Fibroblast of lung (primary cell): ENCODE measurements around the gene GRIK5. TPM values are rescaled to one million over a fixed set of nuclear protein-coding genes. Genes with fewer than 3 reads are reported as not detected.
"Not testable (repeated sequence)": the region's sequence is repeated elsewhere in the genome, so short reads cannot be mapped to it uniquely, and the experiment has no call there.

ENCODE experiments used
- DNase-seq, 2 donors: peaks; one replicate each; pipeline versions ENCODE4 v3.0.0 to v3.0.0-alpha.2; 2010; ENCODE audit warnings: low read depth in 2 of 2
- H2AFZ ChIP-seq: 2 replicates; pipeline ENCODE4 v1.5.1; 2012; ENCODE audit warnings: low read length, control low read depth, inconsistent platforms
- H3K27ac ChIP-seq: 2 replicates; pipeline ENCODE4 v1.5.1; 2011; ENCODE audit warnings: low read length, control low read depth; ENCODE audit not compliant: insufficient read depth
- H3K27me3 ChIP-seq: 2 replicates; pipeline ENCODE4 v1.5.1; 2011; ENCODE audit warnings: mild to moderate bottlenecking, low read length; ENCODE audit not compliant: control insufficient read depth, insufficient read depth
- H3K36me3 ChIP-seq: 2 replicates; pipeline ENCODE4 v1.5.1; 2011; ENCODE audit warnings: low read length; ENCODE audit not compliant: control insufficient read depth, insufficient read depth
- H3K4me1 ChIP-seq: 2 replicates; pipeline ENCODE4 v1.5.1; 2011; ENCODE audit warnings: low read length; ENCODE audit not compliant: control insufficient read depth, insufficient read depth; ENCODE audit errors: extremely low read depth
- H3K4me2 ChIP-seq: 2 replicates; pipeline ENCODE4 v1.5.1; 2011; ENCODE audit warnings: low read length, control low read depth; ENCODE audit not compliant: insufficient read depth; ENCODE audit errors: extremely low read depth
- H3K4me3 ChIP-seq, 4 experiments: fragments of 200-600 bp in 1 of 4; sonication (generic) in 1 of 4; replicated peaks in 1 of 4; 2 replicates each; pipeline ENCODE4 v1.5.1; 2011 to 2016; ENCODE audit warnings: low read length in 4 of 4, low read depth in 3 of 4, mild to moderate bottlenecking in 3 of 4, control low read depth in 2 of 4, inconsistent platforms in 1 of 4, mixed read lengths in 1 of 4; ENCODE audit not compliant: insufficient read depth in 1 of 4; ENCODE audit errors: control extremely low read depth in 1 of 4
- H3K79me2 ChIP-seq: 2 replicates; pipeline ENCODE4 v1.5.1; 2012; ENCODE audit warnings: mild to moderate bottlenecking, low read length, inconsistent platforms; ENCODE audit not compliant: control insufficient read depth, insufficient read depth
- H3K9ac ChIP-seq: 2 replicates; pipeline ENCODE4 v1.5.1; 2011; ENCODE audit warnings: mild to moderate bottlenecking, low read length, control low read depth; ENCODE audit not compliant: insufficient read depth
- H3K9me3 ChIP-seq: 2 replicates; pipeline ENCODE4 v1.5.1; 2012; ENCODE audit warnings: low read depth, low read length; ENCODE audit not compliant: control insufficient read depth, insufficient read depth
- H4K20me1 ChIP-seq: 2 replicates; pipeline ENCODE4 v1.5.1; 2011; ENCODE audit warnings: low read length; ENCODE audit not compliant: control insufficient read depth, insufficient read depth; ENCODE audit errors: extremely low read depth
- CTCF ChIP-seq, 2 donors: IDR thresholded peaks in 1 of 2; conservative IDR thresholded peaks in 1 of 2; 1 replicate in 1 of 2; 2 replicates in 1 of 2; pipeline ENCODE4 v1.5.1; 2011 to 2012; ENCODE audit warnings: low read length in 2 of 2, control low read depth in 1 of 2, inconsistent platforms in 1 of 2, low read depth in 1 of 2, mild to moderate bottlenecking in 1 of 2
- EZH2 ChIP-seq: IDR thresholded peaks from 2 replicates; pipeline ENCODE4 v1.5.1; 2012; ENCODE audit warnings: low read length, control low read depth, mild to moderate bottlenecking; ENCODE audit errors: missing control alignments
- polyA plus RNA-seq, 2 donors: library from polyadenylated mRNA; depleted of rRNA in 1 of 2; stranded (reverse) in 1 of 2; unstranded in 1 of 2; fragments of >200 nt; gene quantifications; 2 replicates each; pipeline ENCODE4 v1.2.1, GENCODE V29; 2011 to 2012; ENCODE audit warnings: missing spikeins in 1 of 2
- total RNA-seq: library from RNA; depleted of rRNA; stranded (reverse); fragments of >200 nt; gene quantifications from 2 replicates; pipeline ENCODE4 v1.2.1, GENCODE V29; 2014

The GRIK5 gene
- total and polyA plus RNA-seq, 2 donors (not counting 1 experiment from before 2014, with no cell fraction given), result 0.03 to 3.5 TPM

GRCh38 chr19:41993612-41994483, 76.2 kb downstream of the GRIK5 start, which contains the start of gene ATP1A3:
Gene ATP1A3, minus strand, starts transcription at chr19:41994230. Its CDS starts 154 bp downstream, at chr19:41994076.
- Histone ChIP-seq H3K36me3 (no peaks in the 10 kb centered on the region), H2AFZ (no peak within 1 kb of the TSS), H3K4me3 (peak within 1 kb of the TSS in 1 of 4 experiments; percentile 37), H4K20me1 (no peaks in the 10 kb centered on the region), H3K79me2 (no peaks in the 10 kb centered on the region), H3K4me2 (no peak within 1 kb of the TSS), H3K4me1 (no peaks in the 10 kb centered on the region), H3K9me3 (no peaks in the 10 kb centered on the region), H3K27me3 (peaks cover 19% of the 10 kb centered on the region), H3K9ac (no peak within 1 kb of the TSS), H3K27ac (no peak within 1 kb of the TSS)
- DNase-seq, result peak; percentile 16 to 30
- no peak for TF ChIP-seq EZH2
- no peak for TF ChIP-seq CTCF (conservative IDR thresholded peaks at IDR 0.05 in 1 of 2, IDR thresholded peaks at IDR 0.05 in 1 of 2; ENCODE audit: low read depth in 1 of 2, low read length in 2 of 2)

GRCh38 chr19:41991925-41992569, 78.0 kb downstream of the GRIK5 start:
- not testable (repeated sequence) for H3K9me3 ChIP-seq, H3K4me3 ChIP-seq, H3K79me2 ChIP-seq, H3K9ac ChIP-seq, H3K36me3 ChIP-seq, H3K4me2 ChIP-seq, DNase-seq, H3K27ac ChIP-seq, H2AFZ ChIP-seq, H3K4me1 ChIP-seq, H4K20me1 ChIP-seq
- H3K27me3 ChIP-seq, result peaks cover 16% of the 10 kb centered on the region

GRCh38 chr19:41991025-41991424, 79.0 kb downstream of the GRIK5 start:
- H3K4me2 ChIP-seq, result no peak overlapping the region
- H3K36me3 ChIP-seq, result no peaks in the 10 kb centered on the region
- no peak for TF ChIP-seq EZH2
- TF ChIP-seq CTCF (conservative IDR thresholded peaks at IDR 0.05 in 1 of 2, IDR thresholded peaks at IDR 0.05 in 1 of 2; ENCODE audit: low read depth in 1 of 2, low read length in 2 of 2), result no peak
- no peak overlapping the region for H3K4me3 ChIP-seq
- H3K4me1 ChIP-seq, result no peaks in the 10 kb centered on the region
- H3K79me2 ChIP-seq, result no peaks in the 10 kb centered on the region
- no peaks in the 10 kb centered on the region for H4K20me1 ChIP-seq
- no peak overlapping the region for H3K27ac ChIP-seq
- no peak overlapping the region for H3K9ac ChIP-seq
- DNase-seq, result no peak
- no peaks in the 10 kb centered on the region for H3K9me3 ChIP-seq
- H2AFZ ChIP-seq, result no peak overlapping the region
- H3K27me3 ChIP-seq, result peaks cover 13% of the 10 kb centered on the region
